WERI-Rb-1 (cell line): ENCODE data around the gene ADH6.
"Not testable (repeated sequence)": the region's sequence is repeated elsewhere in the genome, so short reads cannot be mapped to it uniquely, and the experiment has no call there.

ENCODE experiments used
- DNase-seq: peaks from one replicate; pipeline ENCODE4 v3.0.0-alpha.2; 2020
- H3K27ac ChIP-seq: fragments of 250-450 bp; sonication (Bioruptor Pico); 2 replicates; pipeline ENCODE4 v1.5.1; 2020; ENCODE audit warnings: mild to moderate bottlenecking, moderate library complexity
- H3K27me3 ChIP-seq: fragments of 250-450 bp; sonication (Bioruptor Pico); 2 replicates; pipeline ENCODE4 v1.5.1; 2021; ENCODE audit warnings: mild to moderate bottlenecking, low read depth, moderate library complexity; ENCODE audit not compliant: insufficient read depth, severe bottlenecking
- H3K36me3 ChIP-seq: fragments of 250-450 bp; sonication (Bioruptor Pico); 2 replicates; pipeline ENCODE4 v1.5.1; 2020; ENCODE audit warnings: mild to moderate bottlenecking, moderate library complexity
- H3K4me3 ChIP-seq: 2 replicates; pipeline ENCODE4 v1.5.1; 2011; ENCODE audit warnings: low read depth, mild to moderate bottlenecking, control low read depth, low read length
- H3K9me3 ChIP-seq: fragments of 250-450 bp; sonication (Bioruptor Pico); 2 replicates; pipeline ENCODE4 v1.5.1; 2021; ENCODE audit warnings: mild to moderate bottlenecking, moderate library complexity; ENCODE audit not compliant: severe bottlenecking
- CTCF ChIP-seq: IDR thresholded peaks from 2 replicates; pipeline ENCODE4 v1.5.1; 2011; ENCODE audit warnings: low read depth, mild to moderate bottlenecking, control low read depth, inconsistent platforms, low read length

Gene ADH6

GRCh38 chr4:99234331-99235010 is 15.4 kb upstream of the ADH6 start:
- H3K4me3 ChIP-seq, result no peak overlapping the region
- H3K36me3 ChIP-seq, result no peaks in the 10 kb centered on the region
- no peak for TF ChIP-seq CTCF
- DNase-seq, result no peak
- no peaks in the 10 kb centered on the region for H3K27me3 ChIP-seq
- H3K9me3 ChIP-seq, result no peaks in the 10 kb centered on the region
- no peak overlapping the region for H3K27ac ChIP-seq

DNA sequence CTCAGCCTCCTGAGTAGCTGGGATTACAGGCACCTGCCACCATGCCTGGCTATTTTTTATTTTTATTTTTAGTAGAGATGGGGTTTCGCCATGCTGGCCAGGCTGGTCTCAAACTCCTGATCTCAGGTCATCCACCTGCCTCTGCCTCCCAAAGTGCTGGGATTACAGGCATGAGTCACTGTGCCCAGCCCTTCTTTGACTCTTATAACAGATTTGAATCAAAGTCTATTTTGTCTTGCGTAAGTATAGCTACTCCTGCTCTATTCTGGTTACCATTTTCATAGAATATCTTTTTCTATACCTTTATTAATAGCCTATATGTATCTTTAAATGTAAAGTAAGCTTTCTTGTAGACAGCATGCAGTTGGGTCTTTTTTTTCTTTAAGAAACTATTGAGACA is 14.4 kb upstream of the ADH6 start:
- not testable (repeated sequence) for H3K4me3 ChIP-seq, H3K36me3 ChIP-seq, H3K27ac ChIP-seq, H3K27me3 ChIP-seq, H3K9me3 ChIP-seq, DNase-seq

DNA sequence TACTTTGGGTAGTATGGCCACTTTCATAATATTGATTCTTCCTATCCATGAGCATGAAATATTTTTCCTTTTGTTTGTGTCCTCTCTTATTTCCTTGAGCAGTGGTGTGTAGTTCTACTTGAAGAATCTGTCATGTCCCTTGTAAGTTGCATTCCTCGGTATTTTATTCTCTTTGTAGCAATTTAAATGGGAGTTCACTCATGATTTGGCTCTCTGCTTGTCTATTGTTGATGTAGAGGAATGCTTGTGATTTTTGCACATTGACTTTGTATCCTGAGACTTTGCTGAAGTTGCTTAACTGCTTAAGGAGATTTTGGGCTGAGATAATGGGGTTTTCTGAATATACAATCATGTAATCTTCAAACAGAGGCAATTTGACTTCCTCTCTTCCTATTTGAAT is 9.7 kb upstream of the ADH6 start:
- H3K27me3 ChIP-seq, H3K36me3 ChIP-seq, H3K9me3 ChIP-seq, H3K4me3 ChIP-seq, H3K27ac ChIP-seq, DNase-seq: not testable (repeated sequence)

DNA sequence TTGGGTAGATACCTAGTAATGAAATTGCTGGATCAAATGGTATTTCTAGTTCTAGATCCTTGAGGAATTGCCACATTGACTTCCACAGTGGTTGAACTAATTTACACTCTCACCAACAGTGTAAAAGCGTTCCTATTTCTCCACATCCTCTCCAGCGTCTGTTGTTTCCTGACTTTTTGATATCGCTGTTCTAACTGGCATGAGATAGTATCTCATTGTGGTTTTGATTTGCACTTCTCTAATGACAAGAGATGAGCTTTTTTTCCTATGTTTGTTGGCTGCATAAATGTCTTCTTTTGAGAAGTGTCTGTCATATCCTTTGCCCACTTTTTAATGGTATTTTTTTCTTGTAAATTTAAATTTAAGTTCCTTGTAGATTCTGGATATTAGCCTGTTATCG is 8.6 kb upstream of the ADH6 start:
- not testable (repeated sequence) for H3K27ac ChIP-seq, H3K4me3 ChIP-seq, H3K9me3 ChIP-seq, H3K27me3 ChIP-seq, H3K36me3 ChIP-seq, DNase-seq

- Histone ChIP-seq H3K4me3 (no peak overlapping the region), H3K27ac (no peak overlapping the region), H3K36me3 (no peaks in the 10 kb centered on the region), H3K9me3 (no peaks in the 10 kb centered on the region), H3K27me3 (no peaks in the 10 kb centered on the region)
- DNase-seq, result no peak
- TF ChIP-seq CTCF, result no peak
These were observed 2.9 kb upstream of the ADH6 start for GRCh38 chr4:99221980-99222379.

DNA sequence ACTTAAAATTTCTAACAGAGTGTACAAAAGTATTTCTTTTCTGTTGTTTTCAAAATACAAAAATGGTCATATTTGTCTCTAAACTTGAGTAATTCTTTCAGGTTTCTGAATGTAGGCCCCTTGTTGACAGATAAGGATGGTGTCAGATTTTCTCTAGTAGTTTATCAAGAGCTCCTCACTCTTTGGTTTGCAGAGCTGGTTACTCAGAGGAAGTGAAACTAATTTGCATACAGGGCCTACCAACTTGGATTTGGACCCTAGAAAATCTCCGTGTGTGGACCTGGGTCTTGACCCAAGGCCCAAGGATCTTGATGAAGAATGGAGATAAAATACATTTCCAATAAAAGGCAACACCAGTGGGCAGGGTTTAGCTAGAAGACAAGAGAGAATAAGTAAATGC is 433 bp upstream of the ADH6 start:
- H3K36me3 ChIP-seq, result no peaks in the 10 kb centered on the region
- H3K27ac ChIP-seq, result no peak overlapping the region
- no peak for DNase-seq
- H3K4me3 ChIP-seq, result no peak overlapping the region
- H3K9me3 ChIP-seq, result no peaks in the 10 kb centered on the region
- H3K27me3 ChIP-seq, result no peaks in the 10 kb centered on the region
- TF ChIP-seq CTCF, result no peak

DNA sequence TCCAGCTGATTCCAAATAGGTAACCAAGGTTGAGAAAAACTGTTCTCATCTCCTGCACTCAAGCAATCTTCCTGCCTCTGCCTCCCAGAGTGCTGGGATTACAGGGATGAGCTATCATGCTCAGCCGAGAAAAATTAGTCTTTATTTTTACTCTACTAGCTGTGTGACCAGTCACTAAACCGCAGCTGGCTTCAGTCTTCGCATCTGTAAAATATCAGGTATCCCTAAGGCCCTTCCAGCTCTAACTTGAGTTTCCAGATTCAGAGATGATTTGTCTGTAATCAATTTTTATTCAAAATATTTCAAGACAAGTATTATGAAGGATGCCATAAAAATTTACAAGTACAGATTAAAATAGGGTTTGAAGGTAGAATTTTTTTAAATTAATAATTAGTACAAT is 3.5 kb downstream of the ADH6 start:
- no peak overlapping the region for H3K4me3 ChIP-seq
- TF ChIP-seq CTCF, result no peak

More for the DNA sequence above, 3.5 kb downstream of the ADH6 start:
- H3K27ac ChIP-seq, result no peak overlapping the region
- H3K36me3 ChIP-seq, result no peaks in the 10 kb centered on the region
- no peak for DNase-seq
- H3K9me3 ChIP-seq, result no peaks in the 10 kb centered on the region
- no peaks in the 10 kb centered on the region for H3K27me3 ChIP-seq
